Mucosa of descending colon (tissue), 3 donors: ENCODE measurements around the gene PTRH1. TPM values are rescaled to one million over a fixed set of nuclear protein-coding genes. Genes with fewer than 3 reads are reported as not detected.

Source experiments
- ATAC-seq: fragments of 200-7000 bp; cut with Tn5 transposase; one replicate; pipeline ENCODE4 v1.9.1; 2020; ENCODE audit warnings: mild to moderate bottlenecking, moderate library complexity
- DNase-seq, 3 donors: peaks; one replicate each; pipeline ENCODE4 v3.0.0-alpha.2; 2020
- H3K36me3 ChIP-seq: fragments of 200-600 bp; one replicate; pipeline ENCODE4 v1.8.0; 2021; ENCODE audit warnings: low read depth, mild to moderate bottlenecking
- H3K4me1 ChIP-seq: fragments of 200-600 bp; one replicate; pipeline ENCODE4 v1.8.0; 2021; ENCODE audit warnings: low read depth, mild to moderate bottlenecking
- H3K4me3 ChIP-seq: fragments of 200-600 bp; one replicate; pipeline ENCODE4 v1.8.0; 2021; ENCODE audit warnings: mild to moderate bottlenecking
- H3K9me3 ChIP-seq: fragments of 200-600 bp; one replicate; pipeline ENCODE4 v1.8.0; 2021; ENCODE audit warnings: mild to moderate bottlenecking
- intact Hi-C, 2 donors: fragments of 100-400 bp; cut with DNase I in 1 of 2; cut with micrococcal nuclease in 1 of 2; formaldehyde crosslinking; loops; one replicate each; pipeline versions ENCODE4 v1.11.0 to v1.11.1; 2022; cut with DNase I, micrococcal nuclease
- total RNA-seq, 3 donors: library from RNA; stranded (reverse); fragmentation: NEBNext Ultra II Directional in 2 of 3; extraction: Animal tissue kit (Norgen Biotek cat#: 25700) in 2 of 3; gene quantifications; one replicate each; pipeline versions ENCODE4 v1.2.1 to v1.2.4, GENCODE V29; 2021 to 2023
- TF ChIP-seq, protein P1 (sequence below): fragments of 200-600 bp; IDR thresholded peaks from one replicate; pipeline ENCODE4 v1.8.0; 2022; ENCODE audit warnings: antibody characterized with exemption, mild to moderate bottlenecking
- donor health status: DM: no; HTN: no; CAD: no; lungs with moderate emphysema.
- donor health status: DM: no; HTN: no; CAD: no.
- donor health status: DM: no; HTN: yes; CAD: no.

Gene PTRH1
- total RNA-seq, 3 donors from 2014 or later: 5.1 to 10.5 (median 10.3) TPM

DNA sequence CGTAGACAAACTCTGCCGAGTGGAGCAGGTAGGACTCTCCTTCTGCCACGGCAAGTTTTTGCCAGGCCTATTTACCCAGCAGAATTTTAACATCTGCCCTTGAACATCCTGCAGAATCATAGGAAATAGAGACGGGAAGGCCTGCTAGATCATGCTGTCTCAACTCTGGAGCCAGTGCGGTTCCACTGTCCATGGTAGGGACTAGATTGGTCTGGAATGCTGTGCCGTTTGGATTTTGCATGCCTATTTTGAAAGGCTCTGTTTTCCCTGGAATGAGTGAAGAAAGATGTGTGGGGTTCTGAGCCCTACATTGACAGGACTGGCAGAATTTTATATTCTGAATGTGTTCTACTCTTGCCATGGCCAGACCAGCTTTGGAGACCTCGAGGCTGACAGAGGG lies 42.2 kb downstream of the PTRH1 start:
- no peaks in the 10 kb centered on the region for H3K4me1 ChIP-seq
- DNase-seq (no peak), ATAC-seq (no peak)
- intact Hi-C loops: no loop called here
- H3K36me3 ChIP-seq: no peaks in the 10 kb centered on the region
- no peaks in the 10 kb centered on the region for H3K9me3 ChIP-seq
- TF ChIP-seq, protein P1, sequence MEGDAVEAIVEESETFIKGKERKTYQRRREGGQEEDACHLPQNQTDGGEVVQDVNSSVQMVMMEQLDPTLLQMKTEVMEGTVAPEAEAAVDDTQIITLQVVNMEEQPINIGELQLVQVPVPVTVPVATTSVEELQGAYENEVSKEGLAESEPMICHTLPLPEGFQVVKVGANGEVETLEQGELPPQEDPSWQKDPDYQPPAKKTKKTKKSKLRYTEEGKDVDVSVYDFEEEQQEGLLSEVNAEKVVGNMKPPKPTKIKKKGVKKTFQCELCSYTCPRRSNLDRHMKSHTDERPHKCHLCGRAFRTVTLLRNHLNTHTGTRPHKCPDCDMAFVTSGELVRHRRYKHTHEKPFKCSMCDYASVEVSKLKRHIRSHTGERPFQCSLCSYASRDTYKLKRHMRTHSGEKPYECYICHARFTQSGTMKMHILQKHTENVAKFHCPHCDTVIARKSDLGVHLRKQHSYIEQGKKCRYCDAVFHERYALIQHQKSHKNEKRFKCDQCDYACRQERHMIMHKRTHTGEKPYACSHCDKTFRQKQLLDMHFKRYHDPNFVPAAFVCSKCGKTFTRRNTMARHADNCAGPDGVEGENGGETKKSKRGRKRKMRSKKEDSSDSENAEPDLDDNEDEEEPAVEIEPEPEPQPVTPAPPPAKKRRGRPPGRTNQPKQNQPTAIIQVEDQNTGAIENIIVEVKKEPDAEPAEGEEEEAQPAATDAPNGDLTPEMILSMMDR: no peak
- H3K4me3 ChIP-seq: no peak overlapping the region

DNA sequence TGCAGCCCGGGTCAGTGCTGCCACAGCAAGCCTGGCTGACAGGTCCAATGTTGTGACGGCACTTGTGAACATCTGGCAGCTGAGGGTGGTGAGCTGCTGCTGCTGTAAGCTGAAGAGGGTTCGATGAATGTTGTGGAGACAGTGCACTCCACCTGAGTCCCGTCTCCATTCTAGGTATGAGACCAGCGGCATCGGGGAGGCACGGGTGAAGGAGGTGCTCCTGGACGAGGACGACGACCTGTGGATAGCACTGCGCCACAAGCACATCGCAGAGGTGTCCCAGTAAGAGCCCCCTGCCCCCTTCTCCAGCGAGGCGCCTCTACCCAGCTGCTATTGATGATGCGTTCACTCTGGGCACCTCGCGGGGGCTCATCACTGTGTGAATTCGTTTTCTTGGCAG lies 47.6 kb downstream of the PTRH1 start:
- TF ChIP-seq, protein P1: no peak
- no peak for DNase-seq
- H3K36me3 ChIP-seq: no peaks in the 10 kb centered on the region

GRCh38 chr9:127667127-127667844 lies 48.2 kb downstream of the PTRH1 start:
- H3K4me3 ChIP-seq: no peak overlapping the region
- no peak for ATAC-seq
- no peaks in the 10 kb centered on the region for H3K9me3 ChIP-seq
- no peaks in the 10 kb centered on the region for H3K36me3 ChIP-seq
- TF ChIP-seq, protein P1: no peak
- H3K4me1 ChIP-seq: peaks cover 4% of the 10 kb centered on the region
- intact Hi-C loops: no loop called here
- no peak for DNase-seq

More for the DNA sequence above, 47.6 kb downstream of the PTRH1 start:
- intact Hi-C loops: no loop called here
- H3K9me3 ChIP-seq: no peaks in the 10 kb centered on the region
- peaks cover 4% of the 10 kb centered on the region for H3K4me1 ChIP-seq
- no peak for ATAC-seq
- no peak overlapping the region for H3K4me3 ChIP-seq

DNA sequence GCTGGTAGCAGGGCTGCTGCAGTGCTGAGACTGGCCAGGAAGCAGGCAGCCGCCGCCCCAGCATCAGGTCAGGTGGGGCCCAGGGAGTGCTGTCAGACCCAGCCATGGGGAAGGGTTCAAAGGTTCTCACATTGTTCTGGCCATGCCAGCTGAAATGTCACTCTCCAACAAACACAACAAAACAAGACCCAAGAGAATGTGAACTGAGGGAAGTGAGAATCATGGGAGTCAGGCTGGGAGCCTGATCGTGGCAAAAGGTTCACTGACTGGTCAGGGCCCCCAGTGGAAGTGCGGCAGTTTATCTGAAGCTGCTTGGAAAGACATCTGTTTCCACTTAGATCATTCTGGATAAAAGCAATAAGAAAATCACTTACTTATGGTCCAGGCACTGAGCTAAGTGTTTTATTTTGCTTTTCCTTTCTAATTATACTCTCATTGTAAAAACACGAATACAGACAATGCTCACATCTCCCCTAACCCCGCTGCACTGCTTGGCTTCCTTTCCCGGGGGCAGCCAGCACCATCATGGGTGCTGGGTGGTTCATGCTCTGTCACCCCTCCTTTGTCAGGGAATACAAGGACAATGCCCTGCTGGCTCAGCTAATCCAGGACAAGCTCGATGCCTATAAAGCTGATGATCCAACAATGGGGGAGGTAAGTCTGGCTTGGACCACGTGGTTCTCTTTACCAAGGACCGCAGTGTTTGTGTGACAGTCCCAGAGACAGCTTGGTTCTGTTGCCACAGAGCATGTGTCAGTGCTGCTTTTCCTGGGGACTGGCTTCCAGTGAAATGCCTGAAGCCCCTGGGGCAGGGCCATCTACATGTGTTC lies 50.6 kb downstream of the PTRH1 start:
- peak; percentile 62 for ATAC-seq
- no peak overlapping the region for H3K4me3 ChIP-seq
- no peaks in the 10 kb centered on the region for H3K9me3 ChIP-seq
- intact Hi-C loops: no loop called here
- TF ChIP-seq, protein P1: no peak
- H3K4me1 ChIP-seq: peaks cover 4% of the 10 kb centered on the region
- H3K36me3 ChIP-seq: no peaks in the 10 kb centered on the region
- peak in 1 of 3 donors; percentile 32 for DNase-seq

GRCh38 chr9:127664324-127664677 lies 51.2 kb downstream of the PTRH1 start:
- intact Hi-C loops: no loop called here
- TF ChIP-seq, protein P1: no peak
- Histone ChIP-seq H3K36me3 (no peaks in the 10 kb centered on the region), H3K4me3 (no peak overlapping the region), H3K4me1 (peaks cover 4% of the 10 kb centered on the region), H3K9me3 (no peaks in the 10 kb centered on the region)
- ATAC-seq (no peak), DNase-seq (no peak)

Other genes starting within 250 kb of the PTRH1 start
- 10 to 100 TPM; 11.8 to 37.1 (median 17.1) TPM for gene STXBP1, start 103.4 kb downstream of the PTRH1 start, total RNA-seq
- under 1 TPM in 2 of 3 donors, not detected in 1; 0.12 to 0.28 TPM for gene CFAP157, start 8.7 kb downstream of the PTRH1 start, total RNA-seq
- under 1 TPM in 1 of 3 donors, not detected in 2; 0.31 TPM for gene TTC16, start 416 bp upstream of the PTRH1 start, total RNA-seq
- gene TOR2A, start 19.6 kb upstream of the PTRH1 start, total RNA-seq: 10 to 100 TPM; 19.7 to 30.2 (median 28.2) TPM
- 1 to 10 TPM; 3.2 to 7.4 (median 4.7) TPM for gene SH2D3C, start 63.0 kb upstream of the PTRH1 start, total RNA-seq
- gene CDK9, start 70.4 kb upstream of the PTRH1 start, total RNA-seq: 100 to 1,000 TPM in 1 of 3 donors, 10 to 100 TPM in 2; 67.8 to 111 (median 75.9) TPM
- 10 to 100 TPM; 41.0 to 46.5 (median 41.3) TPM for gene FPGS, start 87.2 kb upstream of the PTRH1 start, total RNA-seq
- gene ENG, start 139.0 kb upstream of the PTRH1 start, total RNA-seq: 10 to 100 TPM; 18.3 to 35.5 (median 34.8) TPM
- gene AK1, start 162.0 kb upstream of the PTRH1 start, total RNA-seq: 100 to 1,000 TPM in 2 of 3 donors, 10 to 100 TPM in 1; 66.7 to 157 (median 106) TPM
- 100 to 1,000 TPM; 121 to 266 (median 175) TPM for gene ST6GALNAC6, start 183.9 kb upstream of the PTRH1 start, total RNA-seq
- 10 to 100 TPM; 31.0 to 39.2 (median 37.2) TPM for gene ST6GALNAC4, start 201.4 kb upstream of the PTRH1 start, total RNA-seq
- 1 to 10 TPM in 2 of 3 donors, under 1 TPM in 1; 0.58 to 1.9 (median 1.1) TPM for gene PIP5KL1, start 215.1 kb upstream of the PTRH1 start, total RNA-seq
- 10 to 100 TPM; 23.0 to 30.4 (median 29.4) TPM for gene DPM2, start 222.2 kb upstream of the PTRH1 start, total RNA-seq